GM18498 (cell line): ENCODE measurements around the gene TWIST1.

Experiments used
- ATAC-seq: cut with Tn5 transposase; IDR thresholded peaks from one replicate; pipeline ENCODE4 v1.9.1; 2021; ENCODE audit warnings: mild to moderate bottlenecking, moderate library complexity; ENCODE audit not compliant: unreplicated experiment

The TWIST1 gene

DNA sequence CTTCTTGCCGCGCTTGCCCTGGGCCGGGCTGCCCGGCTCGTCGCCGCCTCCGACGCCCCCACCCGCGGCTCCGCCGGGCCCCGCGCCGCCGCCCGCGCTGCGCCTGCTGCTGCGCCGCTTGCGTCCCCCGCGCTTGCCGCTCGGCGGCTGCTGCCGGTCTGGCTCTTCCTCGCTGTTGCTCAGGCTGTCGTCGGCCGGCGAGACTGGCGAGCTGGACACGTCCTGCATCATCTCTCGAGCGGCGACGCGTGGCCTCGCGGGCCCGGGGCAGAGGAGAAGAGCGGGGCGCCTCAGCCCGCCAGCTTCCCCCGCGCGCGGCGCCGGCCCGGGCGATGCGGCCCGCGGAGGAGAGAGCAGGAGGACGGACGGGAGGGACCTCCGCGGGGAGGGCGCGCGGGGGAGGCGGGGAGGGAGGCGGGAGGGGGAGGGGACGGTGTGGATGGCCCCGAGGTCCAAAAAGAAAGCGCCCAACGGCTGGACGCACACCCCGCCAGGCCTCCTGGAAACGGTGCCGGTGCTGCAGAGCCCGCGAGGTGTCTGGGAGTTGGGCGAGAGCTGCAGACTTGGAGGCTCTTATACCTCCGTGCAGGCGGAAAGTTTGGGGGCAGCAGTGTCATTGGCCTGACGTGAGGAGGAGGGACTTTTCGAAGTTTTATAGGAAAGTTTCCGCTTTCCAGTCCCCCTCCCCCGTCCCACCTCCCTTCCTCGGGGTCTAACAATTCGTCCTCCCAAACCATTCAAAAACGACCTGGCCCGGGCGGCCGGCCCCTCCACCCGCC lies at the start of gene TWIST1:
Gene TWIST1 (minus strand): TSS at position 546 of the 779 bp plus-strand sequence. CDS start 315 bp downstream, at position 231.
- ATAC-seq = peak; percentile 54

DNA sequence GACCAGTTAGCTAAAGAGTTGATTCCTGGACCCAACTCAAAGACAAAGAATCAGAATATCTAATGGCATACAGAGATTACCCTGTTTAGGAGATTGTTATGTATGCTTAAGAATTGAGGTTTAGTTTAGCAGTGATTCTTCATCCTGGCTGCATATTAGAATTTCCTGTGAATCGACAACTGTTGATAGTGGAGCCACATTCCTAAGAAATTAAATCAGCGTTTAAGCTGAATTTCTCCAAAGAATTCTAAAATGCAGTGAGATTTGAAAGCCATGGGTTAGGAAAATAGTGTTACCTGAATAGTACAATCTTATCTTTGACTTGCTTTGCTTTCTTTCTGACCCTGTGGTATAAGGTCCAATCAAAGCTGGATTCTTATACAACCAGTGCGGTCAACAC lies 44.2 kb upstream of the TWIST1 start:
- ATAC-seq = no peak

DNA sequence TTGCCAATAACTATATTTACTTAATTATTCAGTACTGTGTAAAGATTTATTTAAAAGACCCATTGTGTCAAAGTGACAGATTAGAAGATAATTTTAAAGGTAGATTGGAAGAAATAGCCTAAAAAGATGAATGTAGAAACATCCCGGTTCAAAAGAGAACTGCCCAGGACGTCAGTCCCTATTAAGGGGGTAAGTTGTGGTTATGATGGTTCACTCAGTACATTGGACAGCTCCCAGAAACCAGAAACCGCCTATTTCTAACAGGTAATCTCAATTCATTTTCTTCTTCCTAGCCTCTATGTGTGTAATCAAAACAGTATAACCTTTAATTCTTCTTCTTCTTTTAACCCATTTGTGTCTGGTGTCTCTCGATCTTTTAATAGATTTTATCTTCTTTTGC lies 29.3 kb upstream of the TWIST1 start:
- no peak for ATAC-seq

DNA sequence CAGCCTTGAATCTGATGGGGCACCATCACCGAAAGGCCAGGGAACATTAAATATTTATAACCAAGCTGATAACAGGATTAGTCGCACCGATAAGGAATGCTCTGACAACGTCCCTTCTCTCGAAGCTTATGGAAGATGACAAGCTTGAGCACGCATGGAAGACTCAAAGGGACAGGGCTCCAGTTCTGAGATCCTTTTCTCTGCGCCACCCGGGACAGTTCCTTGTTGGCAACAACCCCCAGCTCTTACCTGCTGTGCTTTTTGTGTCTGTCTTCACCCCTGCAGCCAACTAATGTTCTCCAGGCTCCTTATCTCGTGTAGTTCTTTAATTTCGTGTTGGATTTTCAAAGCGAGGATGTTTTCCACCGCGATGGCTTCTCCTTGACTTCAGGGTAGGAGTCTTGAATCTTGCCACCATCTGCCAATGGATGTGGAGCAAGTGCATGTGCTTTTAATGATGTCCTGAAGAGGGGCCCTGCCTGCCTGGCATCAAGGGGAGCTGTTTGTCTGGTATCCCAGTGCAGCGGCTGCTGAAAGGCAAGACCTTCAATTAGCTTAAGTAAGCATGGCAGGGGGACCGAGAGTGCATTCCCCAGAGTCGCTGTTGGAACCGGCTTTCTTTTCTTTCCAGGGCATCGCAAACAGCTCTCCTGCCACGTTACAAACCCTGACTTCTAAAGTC lies 28.1 kb upstream of the TWIST1 start:
- ATAC-seq = no peak

DNA sequence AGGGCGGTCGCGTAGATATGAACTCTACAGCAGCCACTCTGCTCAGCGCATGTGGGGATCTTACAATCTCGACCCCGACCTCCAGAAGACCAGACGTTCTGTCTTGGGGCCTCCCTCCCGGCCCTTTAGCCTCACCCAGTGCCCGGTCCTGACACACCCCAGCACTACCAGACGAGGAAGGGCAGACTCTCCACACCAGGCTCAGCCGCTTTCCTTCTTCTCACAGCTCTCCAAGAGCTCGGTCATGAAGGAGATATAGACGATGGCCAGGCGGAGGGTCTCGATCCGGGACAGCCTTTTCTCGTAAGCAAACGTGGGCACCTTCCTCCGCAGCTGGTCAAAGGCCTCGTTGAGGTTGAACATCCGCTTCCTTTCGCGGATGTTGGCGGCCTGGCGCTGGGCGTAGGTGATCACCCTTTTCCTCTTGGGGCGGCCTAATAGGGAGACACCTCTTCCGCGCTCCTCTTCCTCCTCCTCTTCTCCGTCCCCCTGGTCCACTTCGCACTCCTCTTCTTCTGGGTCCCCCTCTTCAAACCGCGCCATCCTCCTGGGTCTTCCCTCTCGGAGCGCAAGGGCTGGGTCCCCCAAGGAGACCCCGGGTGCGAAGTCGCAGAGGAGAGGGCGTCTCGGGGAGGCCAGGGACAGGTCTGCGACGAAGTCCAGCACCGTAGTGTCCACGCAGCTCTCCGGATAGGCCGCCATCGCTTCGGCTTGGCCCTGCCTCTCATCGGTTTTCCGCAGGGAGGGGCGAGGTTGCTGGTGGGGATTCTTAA lies 27.4 kb upstream of the TWIST1 start, which contains the start of gene FERD3L:
Gene FERD3L (minus strand): TSS at position 761 of the 773 bp plus-strand sequence. CDS start 59 bp downstream, at position 702.
- no peak for ATAC-seq

DNA sequence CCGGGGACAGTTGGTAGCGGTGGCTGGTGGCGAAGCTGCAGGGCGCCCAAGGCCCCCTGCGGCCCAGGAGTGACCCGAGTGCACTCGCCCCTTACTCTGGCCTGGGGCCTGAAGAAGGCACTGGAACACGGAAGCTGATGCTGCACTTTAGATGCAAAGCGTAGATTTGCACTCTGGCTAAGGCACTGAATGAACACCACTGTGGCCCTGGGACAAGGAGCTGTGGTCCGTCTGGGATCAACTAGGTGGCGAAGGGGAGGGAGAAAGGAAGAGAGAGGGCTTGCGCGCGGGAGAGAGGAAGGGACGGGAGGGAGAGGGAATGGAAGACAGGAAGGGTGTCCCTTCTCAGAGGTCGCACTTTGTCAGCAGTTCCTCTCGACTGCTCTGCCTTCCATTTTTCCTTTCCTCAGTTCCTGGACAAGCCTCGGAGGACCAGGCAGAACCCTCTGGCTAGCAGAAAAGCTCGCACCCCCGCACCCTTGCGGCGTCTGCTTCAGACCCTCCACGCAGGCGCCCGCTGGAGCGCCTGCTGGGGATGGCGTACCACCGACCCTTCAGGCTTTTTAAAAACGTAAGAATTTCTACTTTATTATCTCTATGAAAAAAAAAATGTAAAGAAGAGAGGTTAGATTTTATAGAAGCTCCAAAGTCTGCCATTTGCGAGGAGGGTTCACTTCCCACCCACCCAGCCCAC lies 26.6 kb upstream of the TWIST1 start:
- ATAC-seq = no peak

DNA sequence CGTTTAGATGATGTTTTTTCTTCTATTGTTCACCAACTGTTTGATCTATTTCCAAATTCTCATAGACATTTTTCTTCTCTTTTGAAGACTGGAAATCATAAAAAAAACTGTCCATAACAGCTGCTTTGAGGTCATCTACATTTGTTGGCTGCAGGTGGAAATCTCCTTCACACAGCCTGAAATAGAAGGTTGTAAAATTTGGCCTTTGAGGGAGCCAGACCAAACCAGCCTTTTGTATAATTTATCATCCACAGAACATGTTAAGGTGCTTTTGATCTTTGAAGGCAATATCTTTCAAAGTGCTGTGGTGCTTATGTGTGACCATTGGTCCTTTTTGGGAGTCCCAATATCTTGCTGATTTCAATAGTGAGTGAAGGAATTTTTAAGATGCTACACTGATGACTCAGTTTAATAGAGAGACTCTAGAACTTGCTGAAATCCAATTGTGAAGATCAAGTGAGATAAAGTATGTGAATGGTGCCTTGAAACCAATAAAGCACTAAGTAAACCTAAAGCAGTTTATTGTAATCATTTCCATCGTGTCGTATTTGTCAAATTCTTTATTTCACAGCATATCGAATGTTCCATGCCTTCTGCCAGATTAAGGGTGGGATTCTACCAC lies 22.4 kb upstream of the TWIST1 start:
- ATAC-seq = no peak

DNA sequence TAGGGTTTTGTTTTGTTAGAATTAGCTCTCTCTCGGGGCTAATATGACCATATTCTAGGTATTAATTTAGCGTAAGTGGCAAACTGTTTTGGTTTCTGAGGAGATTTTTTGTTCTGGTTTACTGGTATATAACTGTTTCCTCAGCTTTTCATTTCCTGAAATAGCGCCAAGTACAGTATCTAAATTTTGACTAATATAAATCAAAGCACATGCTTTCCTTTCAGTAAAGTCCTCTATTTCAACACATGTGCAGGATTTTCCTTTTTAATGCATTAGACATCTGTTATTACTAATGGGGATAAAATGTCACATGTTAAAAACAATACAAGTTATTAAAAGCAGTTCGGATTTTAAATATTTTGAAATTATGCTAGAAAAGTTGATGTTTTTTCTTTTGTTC lies 16.4 kb upstream of the TWIST1 start:
- ATAC-seq = no peak

DNA sequence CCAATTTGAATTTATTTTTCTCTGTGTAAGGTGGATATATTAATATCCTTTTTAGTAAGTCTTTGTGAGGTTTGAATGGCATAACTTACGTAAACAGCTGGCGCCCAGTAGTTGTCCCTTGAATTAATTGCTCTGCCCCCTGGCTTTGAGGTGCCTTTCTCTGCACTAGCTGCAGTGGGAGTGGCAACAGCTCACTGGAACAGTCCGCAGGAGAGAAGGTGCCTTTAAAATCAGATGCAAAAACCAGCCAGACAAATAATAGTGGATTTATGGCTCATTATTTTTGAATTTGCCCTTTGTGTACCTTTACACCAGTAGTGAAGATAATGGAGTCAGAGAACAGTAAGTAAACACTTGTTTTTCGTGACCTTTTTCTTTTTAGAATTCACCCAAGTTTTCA lies 16.0 kb upstream of the TWIST1 start:
- no peak for ATAC-seq

DNA sequence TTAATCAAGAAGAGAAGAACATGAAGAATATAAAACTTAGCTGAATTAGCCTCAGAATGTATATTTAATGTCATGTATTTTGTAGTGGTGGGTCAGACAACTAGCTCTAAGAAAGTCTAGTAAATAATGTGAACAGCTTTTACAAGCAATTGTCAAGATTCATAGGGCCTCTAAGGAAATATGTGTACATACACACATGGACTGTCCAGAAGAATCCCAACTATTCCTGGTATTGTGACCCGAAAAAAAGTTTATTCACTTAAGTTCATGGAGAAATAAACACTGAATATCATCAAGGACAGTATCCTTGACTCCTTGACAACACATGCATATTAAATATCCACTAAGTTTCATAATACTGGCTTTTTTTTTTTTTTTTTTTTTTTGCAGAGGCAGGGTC lies 11.4 kb upstream of the TWIST1 start:
- no peak for ATAC-seq

DNA sequence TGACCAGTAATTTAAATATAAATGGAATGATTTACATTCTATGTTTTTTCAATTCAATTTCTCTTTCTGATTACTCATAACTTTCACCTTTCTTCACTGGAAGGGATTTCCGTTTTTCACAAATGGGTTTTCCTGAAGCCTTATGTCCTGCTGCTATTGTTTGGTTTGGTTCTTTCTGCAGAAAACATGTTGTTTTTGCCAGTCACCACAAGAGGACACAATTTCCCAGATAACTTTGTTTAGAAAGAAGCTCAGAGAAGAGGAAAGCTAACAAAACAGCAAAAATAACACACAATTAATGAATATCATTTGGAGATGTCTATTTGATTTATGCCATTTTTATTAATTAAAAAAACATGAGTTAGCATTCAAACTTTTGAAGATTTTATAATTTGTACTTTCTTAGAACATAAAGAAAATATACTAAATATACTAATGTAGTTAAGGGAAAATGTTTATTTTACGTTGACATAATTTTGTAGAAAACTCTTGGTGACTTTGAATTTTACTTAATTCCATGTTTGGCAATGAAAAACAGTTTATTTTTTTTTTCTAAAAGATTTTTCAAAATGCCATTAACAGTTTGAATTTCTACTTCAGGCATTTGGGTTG lies 4.6 kb upstream of the TWIST1 start:
- no peak for ATAC-seq

DNA sequence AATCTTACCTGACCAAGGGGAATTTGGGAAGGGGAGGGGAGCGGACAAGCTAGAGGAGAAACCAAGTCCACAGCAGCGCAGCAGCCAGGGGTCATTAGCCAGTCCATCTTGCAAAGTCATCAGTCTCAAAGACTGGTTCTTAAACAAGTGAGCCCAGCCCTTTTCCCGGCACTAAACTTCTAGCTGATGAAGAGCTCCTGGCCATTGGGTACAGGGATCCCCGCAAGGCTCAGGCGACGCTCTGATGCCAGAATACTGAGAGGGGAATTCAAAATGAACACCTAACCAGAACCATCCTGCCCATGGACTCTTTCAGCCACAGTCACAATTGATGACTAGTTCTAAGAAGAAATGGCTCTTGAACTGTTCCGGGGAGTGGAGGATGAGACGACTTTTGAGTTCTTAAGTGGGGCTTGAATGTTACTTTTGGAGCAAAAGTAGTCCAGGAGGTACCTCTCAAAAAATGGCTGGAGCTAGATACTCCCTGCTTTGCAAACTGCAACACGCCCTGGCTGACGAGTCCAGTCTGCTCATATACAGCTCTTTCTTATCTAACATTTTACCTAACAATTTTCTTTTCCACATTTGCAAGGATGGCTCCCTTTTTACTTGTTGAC lies 2.5 kb upstream of the TWIST1 start:
- ATAC-seq = no peak

DNA sequence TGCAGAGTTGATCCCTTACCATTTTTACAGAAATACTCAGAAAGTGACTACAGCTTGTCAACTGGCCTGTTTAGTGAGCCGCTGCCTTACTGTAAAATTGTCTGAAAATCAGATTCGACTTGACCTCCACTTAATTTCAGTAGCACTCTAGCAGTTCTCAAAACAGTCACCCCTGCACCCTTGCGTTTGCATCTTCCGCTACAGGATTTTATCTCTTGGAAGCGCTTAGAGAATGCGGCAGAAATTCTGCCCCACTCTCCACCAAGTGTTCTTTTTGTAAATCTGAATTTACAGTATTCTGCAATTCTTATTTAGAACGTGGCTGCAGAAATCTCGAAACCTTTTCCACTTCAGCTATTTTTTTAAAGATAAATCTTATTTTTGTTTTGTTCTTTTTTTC lies 1.9 kb upstream of the TWIST1 start:
- no peak for ATAC-seq

DNA sequence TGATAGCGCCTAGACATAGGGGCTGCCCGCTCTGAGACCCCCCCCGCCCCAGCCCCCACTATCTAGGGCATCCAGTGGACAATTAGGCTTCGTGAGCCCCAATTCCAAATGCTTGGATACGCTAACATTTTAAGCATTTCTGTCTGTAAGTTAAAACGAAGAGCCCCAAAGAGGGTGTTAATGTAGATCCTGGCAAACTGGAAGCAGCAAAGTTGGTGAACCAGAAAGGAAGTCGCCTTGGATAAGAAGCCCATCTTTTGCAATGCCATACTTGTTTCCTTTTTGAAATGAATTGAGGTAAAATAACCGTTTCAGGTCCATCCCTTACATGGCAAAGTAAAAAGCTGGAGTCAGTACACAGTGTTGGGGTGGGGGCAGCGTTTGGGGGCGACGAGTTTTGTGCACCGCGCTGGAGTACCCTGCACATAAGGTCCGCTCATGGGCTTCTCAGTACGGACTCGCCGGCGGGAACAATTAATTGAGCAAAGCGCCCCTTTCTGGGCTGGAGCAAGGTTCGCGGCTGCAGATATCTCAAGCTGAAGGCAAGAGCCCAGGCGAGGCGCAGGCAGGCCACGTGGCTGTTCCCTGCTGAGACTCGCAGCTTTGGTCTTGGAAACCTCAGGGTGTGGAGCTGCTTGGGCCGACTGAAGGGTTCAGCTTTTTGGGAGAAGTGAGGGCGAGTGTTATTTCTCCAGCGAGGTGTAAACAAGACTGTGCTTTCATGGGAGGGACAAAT lies 1.4 kb upstream of the TWIST1 start:
- ATAC-seq = no peak

DNA sequence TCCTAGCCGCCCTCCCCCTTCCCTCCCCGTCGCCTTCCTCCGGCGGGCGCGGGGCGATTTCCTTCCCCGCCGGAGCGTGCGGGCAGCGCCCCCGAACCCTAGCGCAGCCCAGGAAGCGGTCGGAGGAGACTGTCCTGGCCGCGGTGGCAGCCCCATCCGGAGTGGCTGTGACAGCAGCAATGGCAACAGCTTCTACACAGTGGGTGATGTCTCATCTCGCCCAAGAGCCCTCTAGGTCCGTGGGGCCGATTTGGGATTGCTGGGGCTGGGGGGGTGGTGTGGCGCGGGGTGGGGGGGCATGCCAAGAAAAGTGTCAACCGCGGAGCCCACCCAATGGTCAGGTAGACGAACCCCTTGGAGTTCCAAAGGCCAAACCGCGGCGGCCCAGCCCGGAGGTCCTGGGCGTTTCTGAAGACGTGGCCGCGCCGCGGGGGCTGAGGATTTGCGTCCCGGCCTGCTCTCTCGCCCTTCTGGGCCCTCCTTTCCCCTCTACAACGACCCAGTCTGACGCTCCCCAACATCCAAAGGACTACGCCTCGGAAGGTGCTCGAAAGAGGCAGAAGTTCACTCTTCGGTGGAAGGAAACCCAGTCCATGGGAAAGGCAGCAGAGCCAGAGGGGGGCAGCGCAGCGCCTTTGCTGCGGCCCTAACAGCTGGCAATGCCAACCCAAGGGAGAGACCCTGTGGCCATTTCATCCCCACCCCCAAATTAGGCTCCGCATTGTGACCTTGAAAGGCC lies 603 bp upstream of the TWIST1 start:
- ATAC-seq = no peak

DNA sequence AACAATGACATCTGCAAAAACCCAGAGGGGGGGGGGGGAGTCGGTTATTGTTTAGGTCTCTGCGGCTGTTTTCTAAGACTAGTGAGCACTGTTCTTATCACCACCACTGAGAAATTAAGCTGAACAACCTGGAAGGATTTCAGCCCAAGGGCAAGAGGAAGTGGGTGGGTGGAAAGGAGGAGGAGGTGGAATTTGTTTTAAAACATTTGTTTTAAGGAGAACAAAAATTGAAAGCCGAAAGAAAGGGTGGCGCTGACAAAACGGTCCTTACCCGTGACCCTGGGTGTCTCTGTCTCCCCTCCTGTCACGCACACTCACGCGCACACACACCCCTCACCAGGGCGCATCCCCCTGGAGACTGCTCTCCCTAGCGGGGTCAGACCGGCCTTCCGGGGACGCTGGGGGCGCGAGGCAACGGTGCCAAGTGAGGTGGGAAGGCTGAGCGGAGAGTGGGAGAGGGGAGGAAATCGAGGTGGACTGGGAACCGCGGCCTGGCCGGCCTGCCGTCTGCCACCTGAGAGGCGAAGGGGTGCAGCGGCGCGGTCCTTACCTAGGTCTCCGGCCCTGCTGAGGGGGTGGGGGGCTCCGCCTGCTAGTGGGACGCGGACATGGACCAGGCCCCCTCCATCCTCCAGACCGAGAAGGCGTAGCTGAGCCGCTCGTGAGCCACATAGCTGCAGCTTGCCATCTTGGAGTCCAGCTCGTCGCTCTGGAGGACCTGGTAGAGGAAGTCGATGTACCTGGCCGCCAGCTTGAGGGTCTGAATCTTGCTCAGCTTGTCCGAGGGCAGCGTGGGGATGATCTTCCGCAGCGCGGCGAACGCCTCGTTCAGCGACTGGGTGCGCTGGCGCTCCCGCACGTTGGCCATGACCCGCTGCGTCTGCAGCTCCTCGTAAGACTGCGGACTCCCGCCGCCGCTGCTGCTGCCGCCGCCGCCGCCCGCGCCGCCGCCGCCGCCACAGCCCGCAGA lies 1.0 kb downstream of the TWIST1 start:
- ATAC-seq = peak; percentile 40

DNA sequence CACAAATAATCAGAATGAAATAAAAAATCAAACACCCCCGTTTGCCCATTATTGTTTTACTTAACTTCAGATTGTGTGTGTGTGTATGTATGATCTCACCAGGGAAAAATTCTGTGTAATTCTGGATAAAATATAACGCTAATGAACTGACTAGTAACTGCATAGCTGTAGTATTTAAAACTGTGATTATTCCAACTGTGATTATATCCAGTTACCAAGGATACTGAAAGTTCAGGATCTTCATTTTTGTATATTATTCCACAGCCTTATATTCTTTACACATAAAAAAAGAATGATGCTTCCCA lies 2.9 kb downstream of the TWIST1 start:
- no peak for ATAC-seq
